Right cardiac atrium (tissue), 5 donors: ENCODE data around the gene TOMM34. TPM values are rescaled to one million over a fixed set of nuclear protein-coding genes. Genes with fewer than 3 reads are reported as not detected.

ENCODE experiments used
- ATAC-seq, 2 donors: fragments of 200-7000 bp; cut with Tn5 transposase; one replicate each; pipeline versions ENCODE4 v1.8.0 to v1.9.1; 2020; ENCODE audit warnings: moderate library complexity in 2 of 2, mild to moderate bottlenecking in 1 of 2
- DNase-seq, 3 donors: peaks; one replicate each; pipeline ENCODE4 v3.0.0-alpha.2; 2020
- H3K27ac ChIP-seq: one replicate; pipeline ENCODE4 v1.5.1; 2013; ENCODE audit warnings: mild to moderate bottlenecking, low read length, control low read depth, moderate library complexity
- H3K27me3 ChIP-seq: one replicate; pipeline ENCODE4 v1.6.1; 2013; ENCODE audit not compliant: control insufficient read depth, insufficient read depth
- H3K4me1 ChIP-seq: one replicate; pipeline ENCODE4 v1.6.1; 2013; ENCODE audit warnings: low read length; ENCODE audit not compliant: control insufficient read depth, insufficient read depth
- H3K4me3 ChIP-seq: one replicate; pipeline ENCODE4 v1.5.1; 2013; ENCODE audit warnings: low read length, control low read depth
- H3K9me3 ChIP-seq: one replicate; pipeline ENCODE4 v1.6.1; 2013; ENCODE audit warnings: low read length; ENCODE audit not compliant: control insufficient read depth
- WGBS: extraction: QIAGEN DNeasy Blood & Tissue Kit; methylation state at CpG from one replicate; pipeline ENCODE4 v1.1.7; 2013; 5-methylcytosine and 5-hydroxymethylcytosine counted together
- intact Hi-C, 4 donors: fragments of 100-400 bp; cut with DNase I; formaldehyde crosslinking; loops; one replicate each; pipeline versions ENCODE4 v1.11.0 to v1.14.0; 2022 to 2023
- polyA plus RNA-seq: library from polyadenylated mRNA; stranded (reverse); fragments of 200-250 nt; gene quantifications from one replicate; pipeline ENCODE4 v1.2.3, GENCODE V29; 2013
- total RNA-seq, 4 donors: library from RNA; stranded (reverse); fragmentation: NEBNext Ultra II Directional; extraction: Animal tissue kit (Norgen Biotek cat#: 25700); gene quantifications; one replicate each; pipeline ENCODE4 v1.2.1, GENCODE V29; 2021
- donor health status: healthy with polysubstance abuse.
- donor health status: DM: no; HTN: yes; CAD: no.
- donor health status: DM: no; HTN: no; CAD: no.
- donor health status: DM: no; HTN: yes; CAD: no; lungs with severe emphysema.
- donor health status: DM: yes; HTN: yes; CAD: no.

TOMM34 gene
- total and polyA plus RNA-seq, 5 donors: 11.1 to 16.8 (median 12.1) TPM

DNA sequence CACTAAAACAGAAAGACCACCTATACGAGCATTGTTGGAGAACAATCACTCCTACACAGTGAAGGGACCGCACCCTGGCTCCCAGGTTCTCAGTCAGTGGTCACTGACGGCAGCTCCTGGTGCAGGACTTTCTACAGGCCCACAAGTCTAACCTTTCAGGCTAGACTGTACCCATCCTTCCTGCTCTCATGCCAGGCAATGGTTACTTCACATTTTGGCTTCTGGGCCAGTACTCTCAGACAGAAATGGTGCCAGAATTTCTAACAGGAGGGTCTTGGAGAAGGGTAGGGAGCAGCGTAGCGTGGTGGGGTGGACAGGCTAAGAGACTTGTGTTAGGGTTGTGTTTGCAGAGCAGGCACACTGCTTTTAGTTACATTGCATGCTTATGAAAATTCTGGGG is 12.1 kb downstream of the TOMM34 start:
- 81% methylated on average over 5 of the region's 5 CpGs for WGBS
- DNase-seq (no peak), ATAC-seq (no peak)
- no peaks in the 10 kb centered on the region for H3K27me3 ChIP-seq
- intact Hi-C loops: no loop called here
- H3K4me3 ChIP-seq: no peak overlapping the region
- no peaks in the 10 kb centered on the region for H3K9me3 ChIP-seq
- no peaks in the 10 kb centered on the region for H3K4me1 ChIP-seq
- no peak overlapping the region for H3K27ac ChIP-seq

GRCh38 chr20:44946271-44946852 is 13.8 kb downstream of the TOMM34 start:
- H3K9me3 ChIP-seq: no peaks in the 10 kb centered on the region
- no peak overlapping the region for H3K27ac ChIP-seq
- no peaks in the 10 kb centered on the region for H3K4me1 ChIP-seq
- no peak for DNase-seq
- no peaks in the 10 kb centered on the region for H3K27me3 ChIP-seq
- intact Hi-C loops: no loop called here
- no peak for ATAC-seq
- 82% methylated on average over 2 of the region's 2 CpGs for WGBS
- no peak overlapping the region for H3K4me3 ChIP-seq

DNA sequence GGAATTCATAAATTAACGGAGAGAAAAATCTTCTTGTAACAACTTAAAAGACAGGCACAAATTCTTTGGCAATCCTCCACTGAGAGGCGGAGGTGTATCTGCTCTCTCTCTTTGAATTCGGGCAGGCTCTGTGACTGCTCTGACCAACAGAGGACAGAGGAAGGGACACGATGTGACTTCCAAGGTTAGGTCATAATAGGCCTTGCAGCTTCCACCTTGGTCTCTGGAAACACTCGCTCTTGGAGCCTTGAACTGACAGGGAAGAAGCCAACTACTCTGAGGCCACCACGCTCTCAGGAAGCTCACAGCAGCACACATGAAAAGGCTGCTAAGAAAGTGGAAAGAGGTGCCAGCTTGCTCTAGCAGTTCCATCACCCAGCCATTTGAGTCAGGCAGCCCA is 14.9 kb downstream of the TOMM34 start:
- no peak for ATAC-seq
- WGBS: 86% methylated on average over 6 of the region's 6 CpGs
- Histone ChIP-seq H3K9me3 (no peaks in the 10 kb centered on the region), H3K27ac (no peak overlapping the region), H3K4me3 (no peak overlapping the region), H3K27me3 (no peaks in the 10 kb centered on the region), H3K4me1 (no peaks in the 10 kb centered on the region)
- DNase-seq: no peak
- intact Hi-C loops: no loop called here

DNA sequence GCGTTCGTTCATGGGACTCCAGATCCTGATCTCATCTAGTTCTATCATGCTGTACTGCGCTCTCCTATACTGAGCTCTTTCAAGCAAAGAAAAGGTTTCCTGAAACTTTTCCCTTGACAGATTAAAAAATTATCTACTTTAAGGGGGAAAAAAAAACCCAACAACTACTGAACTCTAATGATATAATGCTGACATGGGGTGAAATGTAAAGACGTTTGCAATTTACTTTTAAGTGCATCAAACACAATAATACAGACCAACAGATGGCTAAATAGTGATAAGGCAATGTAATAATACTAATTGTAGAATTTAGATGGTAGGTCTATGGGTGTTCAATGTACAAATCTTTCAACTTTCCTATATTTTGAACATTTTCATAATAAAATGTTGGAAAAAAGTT is 16.4 kb downstream of the TOMM34 start:
- intact Hi-C loops: no loop called here
- 93% methylated on average over 4 of the region's 4 CpGs for WGBS
- no peak for DNase-seq
- Histone ChIP-seq H3K27ac (no peak overlapping the region), H3K9me3 (no peaks in the 10 kb centered on the region), H3K4me1 (no peaks in the 10 kb centered on the region), H3K4me3 (no peak overlapping the region), H3K27me3 (no peaks in the 10 kb centered on the region)
- no peak for ATAC-seq

GRCh38 chr20:44942264-44942973 is 17.8 kb downstream of the TOMM34 start:
- no peaks in the 10 kb centered on the region for H3K9me3 ChIP-seq
- H3K27ac ChIP-seq: no peak overlapping the region
- no peak for DNase-seq
- intact Hi-C loops: no loop called here
- H3K4me1 ChIP-seq: no peaks in the 10 kb centered on the region
- 82% methylated on average over 4 of the region's 4 CpGs for WGBS
- H3K27me3 ChIP-seq: no peaks in the 10 kb centered on the region
- H3K4me3 ChIP-seq: no peak overlapping the region
- ATAC-seq: no peak

DNA sequence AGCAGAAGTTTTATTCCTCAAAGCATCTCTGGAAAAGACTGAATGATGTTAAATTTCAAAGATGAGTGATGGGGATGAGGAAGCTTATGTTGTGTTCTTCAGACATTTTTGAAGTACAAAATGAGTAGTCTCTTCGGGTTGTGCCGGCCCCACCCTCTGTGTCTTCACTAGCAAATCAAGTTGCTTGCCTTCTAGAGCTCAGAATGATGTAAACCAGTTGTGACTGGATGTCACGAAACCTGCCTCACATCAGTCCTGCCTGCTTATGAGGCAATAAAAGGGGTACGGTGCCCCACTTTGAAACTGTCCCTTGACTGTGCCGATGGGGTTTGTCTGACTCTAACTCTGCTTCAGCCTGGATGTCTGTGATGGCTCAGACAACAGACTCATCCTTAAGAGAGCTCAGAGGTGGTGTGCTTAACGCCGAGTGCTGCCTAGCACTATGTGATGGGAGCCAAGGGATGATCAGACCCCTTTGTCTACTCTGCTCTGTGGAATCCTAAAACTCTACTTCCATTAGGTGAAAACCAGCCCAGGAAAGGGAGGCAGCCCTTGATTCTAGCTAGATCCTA is 19.0 kb downstream of the TOMM34 start:
- H3K9me3 ChIP-seq: no peaks in the 10 kb centered on the region
- H3K4me1 ChIP-seq: no peaks in the 10 kb centered on the region
- WGBS: 89% methylated on average over 7 of the region's 7 CpGs
- ATAC-seq: no peak
- no peak for DNase-seq
- H3K4me3 ChIP-seq: no peak overlapping the region
- H3K27ac ChIP-seq: no peak overlapping the region
- intact Hi-C loops: no loop called here
- no peaks in the 10 kb centered on the region for H3K27me3 ChIP-seq

- H3K4me3 ChIP-seq: no peak overlapping the region
- H3K4me1 ChIP-seq: no peaks in the 10 kb centered on the region
- DNase-seq: no peak
- H3K9me3 ChIP-seq: no peaks in the 10 kb centered on the region
- intact Hi-C loops: no loop called here
- no peak overlapping the region for H3K27ac ChIP-seq
- WGBS: 75% methylated on average over 9 of the region's 9 CpGs
- H3K27me3 ChIP-seq: no peaks in the 10 kb centered on the region
- peak in 1 of 2 donors; percentile 36 for ATAC-seq
These were observed 21.6 kb downstream of the TOMM34 start for GRCh38 chr20:44938637-44939036.

GRCh38 chr20:44936510-44936909 is 23.7 kb downstream of the TOMM34 start:
- Histone ChIP-seq H3K4me3 (no peak overlapping the region), H3K9me3 (no peaks in the 10 kb centered on the region), H3K27ac (no peak overlapping the region), H3K4me1 (no peaks in the 10 kb centered on the region), H3K27me3 (no peaks in the 10 kb centered on the region)
- ATAC-seq: no peak
- no peak for DNase-seq
- 93% methylated on average over 10 of the region's 10 CpGs for WGBS
- intact Hi-C loops: no loop called here

DNA sequence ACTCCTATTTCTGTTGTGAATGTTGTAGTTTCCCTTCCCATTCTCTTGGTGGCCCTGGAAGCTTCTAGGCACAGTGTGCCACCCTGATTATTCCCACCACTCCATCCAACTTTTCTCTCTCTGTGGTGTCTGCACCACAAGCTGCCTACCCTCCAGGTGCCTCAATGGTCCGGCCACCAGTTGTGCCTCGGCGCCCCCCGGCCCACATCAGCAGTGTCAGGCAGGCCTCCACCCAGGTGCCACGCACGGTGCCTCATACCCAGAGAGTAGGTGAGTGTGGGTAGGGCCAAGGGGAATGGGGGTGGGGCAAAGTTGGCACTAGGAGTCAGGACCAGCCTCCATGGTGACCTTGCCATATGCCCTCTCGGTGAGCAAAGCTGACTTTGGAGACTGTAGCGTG is 27.3 kb downstream of the TOMM34 start:
- H3K9me3 ChIP-seq: no peaks in the 10 kb centered on the region
- no peaks in the 10 kb centered on the region for H3K4me1 ChIP-seq
- no peaks in the 10 kb centered on the region for H3K27me3 ChIP-seq
- ATAC-seq (no peak), DNase-seq (no peak)
- no peak overlapping the region for H3K4me3 ChIP-seq
- no peak overlapping the region for H3K27ac ChIP-seq
- intact Hi-C loops: no loop called here
- 98% methylated on average over 8 of the region's 8 CpGs for WGBS

GRCh38 chr20:44931911-44932310 is 28.3 kb downstream of the TOMM34 start:
- no peaks in the 10 kb centered on the region for H3K27me3 ChIP-seq
- no peaks in the 10 kb centered on the region for H3K4me1 ChIP-seq
- no peak overlapping the region for H3K27ac ChIP-seq
- ATAC-seq: no peak
- H3K4me3 ChIP-seq: no peak overlapping the region
- intact Hi-C loops: no loop called here
- 83% methylated on average over 3 of the region's 3 CpGs for WGBS
- no peaks in the 10 kb centered on the region for H3K9me3 ChIP-seq
- DNase-seq: no peak

- Histone ChIP-seq H3K4me3 (no peak overlapping the region), H3K4me1 (no peaks in the 10 kb centered on the region), H3K9me3 (no peaks in the 10 kb centered on the region), H3K27me3 (no peaks in the 10 kb centered on the region), H3K27ac (no peak overlapping the region)
- intact Hi-C loops: no loop called here
- DNase-seq (no peak), ATAC-seq (no peak)
- 89% methylated on average over 18 of the region's 18 CpGs for WGBS
These were observed 29.6 kb downstream of the TOMM34 start for GRCh38 chr20:44930517-44931168.
